ENCODE measurements around the gene TSPAN18. TPM values are rescaled to one million over a fixed set of nuclear protein-coding genes. Genes with fewer than 3 reads are reported as not detected.

TSPAN18 gene
- total and polyA plus RNA-seq, 11 donors, result 40.0 to 151 (median 74.9) TPM

GRCh38 chr11:44849922-44850321 is 123.2 kb downstream of the TSPAN18 start:
- Histone ChIP-seq H3K27ac (peak overlapping the region in 9 of 12 donors; percentile 11 to 73 (median 55)), H3K4me1 (peaks cover 4 to 58% (median 23%) of the 10 kb centered on the region in 12 donors), H3K9me3 (peaks cover 0 to 12% (median 0%) of the 10 kb centered on the region in 12 donors), H3K27me3 (no peaks in the 10 kb centered on the region), H3K4me3 (no peak overlapping the region), H3K36me3 (peaks cover 0 to 3% (median 0%) of the 10 kb centered on the region in 9 donors)
- intact Hi-C loops (cut with DNase I), result loop anchor here in 1 of 10 donors (2.0 kb wide), 1 partner anchor 15 kb away; no protein-coding TSS in a partner anchor
- ATAC-seq (peak in 3 of 4 donors; percentile 38 to 80 (median 44)), DNase-seq (peak in 1 of 5 donors; percentile 51)
- no peak for TF ChIP-seq CTCF (IDR thresholded peaks at IDR 0.05)
- no peak for TF ChIP-seq POLR2A (IDR thresholded peaks at IDR 0.05)
- 30 to 67% (median 50%) methylated on average over 7 to 8 of the region's 8 CpGs for WGBS, 4 donors

DNA sequence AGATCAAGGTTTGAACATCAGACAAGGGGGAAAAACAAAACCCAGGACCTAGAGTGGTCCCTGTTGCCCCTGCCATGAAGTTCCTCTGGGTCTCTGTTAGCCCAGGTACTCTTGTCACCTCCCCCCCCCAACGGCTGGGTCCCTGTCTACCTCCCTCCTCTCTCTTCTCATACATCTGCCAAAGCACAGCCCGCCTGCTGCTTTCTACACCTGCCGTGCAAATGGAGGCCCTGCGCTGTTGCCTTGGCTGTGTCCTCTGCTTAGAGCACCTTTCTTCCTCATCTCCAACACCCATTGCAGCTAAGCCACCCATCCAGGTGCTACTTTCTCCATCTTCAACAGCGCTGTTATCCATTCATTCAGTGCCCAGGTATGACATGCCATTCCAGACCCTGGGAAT is 124.7 kb downstream of the TSPAN18 start:
- peaks cover 4 to 61% (median 24%) of the 10 kb centered on the region in 12 donors for H3K4me1 ChIP-seq
- no peak overlapping the region for H3K4me3 ChIP-seq
- intact Hi-C loops (cut with DNase I), result no loop called here
- H3K9me3 ChIP-seq, result peaks cover 0 to 9% (median 0%) of the 10 kb centered on the region in 12 donors
- H3K36me3 ChIP-seq, result peaks cover 0 to 3% (median 0%) of the 10 kb centered on the region in 9 donors
- 81 to 88% (median 85%) methylated on average over 5 of the region's 5 CpGs for WGBS, 4 donors
- H3K27ac ChIP-seq, result peak overlapping the region in 3 of 12 donors; percentile 18 to 58 (median 32)
- DNase-seq (no peak), ATAC-seq (no peak)
- TF ChIP-seq CTCF (IDR thresholded peaks at IDR 0.05) (no peak), POLR2A (IDR thresholded peaks at IDR 0.05) (no peak)
- H3K27me3 ChIP-seq, result no peaks in the 10 kb centered on the region

GRCh38 chr11:44852159-44852747 is 125.5 kb downstream of the TSPAN18 start:
- Histone ChIP-seq H3K4me3 (no peak overlapping the region), H3K27me3 (no peaks in the 10 kb centered on the region), H3K36me3 (peaks cover 0 to 3% (median 0%) of the 10 kb centered on the region in 9 donors), H3K9me3 (peaks cover 0 to 5% (median 0%) of the 10 kb centered on the region in 12 donors), H3K4me1 (peaks cover 4 to 69% (median 25%) of the 10 kb centered on the region in 12 donors), H3K27ac (no peak overlapping the region)
- no peak for ATAC-seq
- no peak for DNase-seq
- no peak for TF ChIP-seq CTCF (IDR thresholded peaks at IDR 0.05)
- no peak for TF ChIP-seq POLR2A (IDR thresholded peaks at IDR 0.05)
- 59 to 70% (median 63%) methylated on average over 2 of the region's 2 CpGs for WGBS, 4 donors
- intact Hi-C loops (cut with DNase I), result no loop called here

GRCh38 chr11:44852952-44853351 is 126.2 kb downstream of the TSPAN18 start:
- no peak for TF ChIP-seq POLR2A (IDR thresholded peaks at IDR 0.05)
- TF ChIP-seq CTCF (IDR thresholded peaks at IDR 0.05), result no peak
- Histone ChIP-seq H3K36me3 (peaks cover 0 to 3% (median 0%) of the 10 kb centered on the region in 9 donors), H3K4me1 (peaks cover 4 to 76% (median 28%) of the 10 kb centered on the region in 12 donors), H3K27me3 (no peaks in the 10 kb centered on the region), H3K27ac (peak overlapping the region in 1 of 12 donors; percentile 54), H3K4me3 (no peak overlapping the region), H3K9me3 (no peaks in the 10 kb centered on the region)
- ATAC-seq (no peak), DNase-seq (no peak)
- intact Hi-C loops (cut with DNase I), result no loop called here
- WGBS, 4 donors, result 64 to 75% (median 70%) methylated on average over 5 of the region's 5 CpGs
